ENCODE results near the gene RIN3. TPM values are rescaled to one million over a fixed set of nuclear protein-coding genes. Genes with fewer than 3 reads are reported as not detected.

Gene RIN3
- total RNA-seq, 4 donors from 2014 or later, result 15.1 to 32.3 (median 21.9) TPM

- TF ChIP-seq CTCF (IDR thresholded peaks at IDR 0.05; ENCODE audit: low read depth), result no peak
These were observed 192.8 kb downstream of the RIN3 start for GRCh38 chr14:92706386-92706785.

DNA sequence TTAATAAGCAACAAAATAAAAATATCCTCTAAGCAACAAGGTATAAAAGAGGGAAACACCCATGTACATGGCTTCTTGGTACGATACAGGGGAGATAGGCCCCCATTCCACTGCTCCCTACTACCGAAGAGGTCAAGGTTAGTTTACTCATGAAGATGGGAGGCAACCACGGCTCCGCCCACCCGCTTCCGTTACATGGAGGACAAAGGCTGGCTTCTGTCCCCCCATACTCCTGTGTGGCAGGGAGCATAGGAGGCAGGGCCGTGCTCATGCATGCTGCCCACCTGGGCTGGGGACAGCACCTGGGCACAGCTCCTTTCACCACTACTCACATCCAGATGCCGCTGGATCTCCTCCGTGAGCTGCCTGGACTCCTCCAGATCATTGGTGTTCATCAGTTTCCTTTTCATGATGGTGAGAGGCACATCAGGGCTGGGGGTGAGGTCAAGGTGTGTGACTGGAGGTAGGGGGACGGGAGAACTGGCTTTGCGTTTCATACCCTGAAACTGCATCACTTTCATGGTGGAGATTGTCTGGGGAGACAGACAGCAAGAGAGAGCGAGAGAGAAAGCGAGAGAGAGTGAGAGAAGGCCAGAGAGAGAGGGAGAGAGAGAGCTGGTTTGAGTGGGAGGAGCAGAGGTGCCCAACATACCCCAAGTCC is 195.9 kb downstream of the RIN3 start:
- TF ChIP-seq CTCF (IDR thresholded peaks at IDR 0.05; ENCODE audit: low read depth), result no peak

DNA sequence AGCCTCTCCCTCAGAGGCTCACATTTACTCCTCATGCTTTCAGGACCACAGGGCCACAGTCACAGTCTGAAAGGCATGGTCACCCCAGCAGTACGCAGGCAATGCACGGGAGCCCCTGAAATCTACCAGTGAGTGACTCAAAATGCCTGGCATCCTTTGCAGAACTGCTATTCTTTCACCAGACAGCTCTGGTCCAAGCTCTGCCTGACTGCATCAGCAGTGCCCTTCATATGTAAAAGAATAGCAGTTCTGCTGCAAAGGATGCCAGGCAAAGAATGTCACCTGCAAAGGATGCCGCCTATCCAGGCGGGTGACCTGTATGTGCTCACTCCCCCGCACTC is 196.4 kb downstream of the RIN3 start:
- no peak for TF ChIP-seq CTCF (IDR thresholded peaks at IDR 0.05; ENCODE audit: low read depth)

DNA sequence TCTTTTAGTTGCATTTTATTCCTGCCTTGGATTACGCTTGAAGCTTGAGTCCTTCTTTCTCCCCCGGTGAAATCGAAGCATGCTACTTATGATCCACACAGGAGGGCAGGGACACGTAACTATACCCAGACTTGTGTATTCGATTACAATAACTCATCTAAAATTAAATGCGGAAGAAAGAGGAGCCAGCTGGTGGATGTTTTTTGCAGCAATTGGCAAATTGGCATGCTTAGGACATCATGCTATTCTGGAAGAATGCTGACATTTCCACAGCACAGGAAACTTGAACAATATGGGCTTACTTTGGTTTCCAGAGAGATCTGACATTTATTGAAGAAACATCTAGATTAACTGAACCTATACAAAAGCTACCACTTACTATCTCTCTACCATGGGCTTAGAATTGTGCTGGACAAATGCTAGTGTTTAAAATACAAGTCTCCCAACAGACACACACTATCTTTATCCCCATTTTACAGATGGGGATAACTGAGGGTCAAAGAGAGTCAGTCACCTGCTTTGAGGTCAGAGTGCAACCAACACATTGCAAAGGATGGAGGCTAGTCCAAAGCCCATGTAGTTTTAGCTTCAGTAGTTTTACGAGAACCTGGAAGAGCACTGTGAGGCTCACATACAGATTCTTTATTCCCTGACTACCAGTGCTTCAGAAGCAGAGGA is 198.5 kb downstream of the RIN3 start:
- no peak for TF ChIP-seq CTCF (IDR thresholded peaks at IDR 0.05; ENCODE audit: low read depth)

- TF ChIP-seq CTCF (IDR thresholded peaks at IDR 0.05; ENCODE audit: low read depth), result no peak
These were observed 199.1 kb downstream of the RIN3 start for GRCh38 chr14:92712654-92713051.

GRCh38 chr14:92716131-92716530 is 202.6 kb downstream of the RIN3 start:
- TF ChIP-seq CTCF (IDR thresholded peaks at IDR 0.05; ENCODE audit: low read depth), result no peak

DNA sequence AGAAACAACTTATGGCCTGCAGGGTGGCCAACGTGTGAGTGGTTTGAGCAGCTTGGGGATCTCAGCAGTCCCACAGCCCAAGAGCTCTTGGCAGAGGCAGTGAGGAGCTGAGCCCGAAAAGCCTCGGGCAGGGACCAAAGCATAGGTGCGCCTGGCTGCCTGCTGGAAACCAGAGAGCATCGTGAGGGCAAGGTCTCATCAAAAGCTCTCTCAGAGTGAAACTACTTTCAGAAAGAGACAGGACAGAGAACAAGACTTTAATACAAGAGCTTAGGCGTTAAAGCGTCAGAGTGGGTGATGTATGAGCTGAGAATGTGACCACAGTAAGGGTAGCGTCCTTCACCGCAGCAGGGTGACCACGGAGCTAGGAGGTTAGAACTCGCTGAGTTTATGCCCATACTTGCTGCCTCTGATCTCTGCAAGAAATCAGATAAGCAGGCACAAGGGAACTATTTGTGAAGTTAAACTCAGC is 204.0 kb downstream of the RIN3 start:
- no peak for TF ChIP-seq CTCF (IDR thresholded peaks at IDR 0.05; ENCODE audit: low read depth)
